ENCODE results near the gene SNRPD3.

DNA sequence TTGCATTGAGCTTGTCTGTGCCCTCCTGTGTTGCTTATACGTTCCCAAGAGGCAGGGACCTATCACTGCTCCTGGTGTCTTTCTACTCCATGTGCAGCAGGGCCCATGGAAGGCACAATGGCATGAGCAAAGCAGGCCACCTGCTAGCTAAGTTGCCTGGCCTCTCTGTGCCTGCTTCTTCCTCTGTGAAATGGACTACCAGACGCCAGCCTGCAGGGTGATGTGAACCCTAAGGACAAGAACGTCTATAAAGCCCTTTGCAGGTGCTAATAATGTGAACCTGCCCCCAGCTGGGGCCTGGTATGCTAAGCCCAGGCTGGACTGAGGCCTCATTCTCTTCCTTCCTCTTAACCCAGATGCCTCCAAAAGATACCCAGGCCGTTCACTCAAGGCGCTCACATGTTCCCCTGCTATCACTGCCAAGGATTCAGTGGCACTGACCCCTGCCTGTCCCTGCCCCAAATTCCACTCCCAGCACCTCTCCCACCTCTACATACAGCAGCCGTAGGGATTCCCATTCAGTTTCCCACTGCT, 4.8 kb upstream of the SNRPD3 start:
- TF ChIP-seq CTCF (conservative IDR thresholded peaks at IDR 0.05; ENCODE audit: low read depth, low read length) = no peak
- TF ChIP-seq EZH2 (IDR thresholded peaks at IDR 0.05; ENCODE audit: low read length, unreplicated experiment) = no peak
- TF ChIP-seq EZH2phosphoT487 (IDR thresholded peaks at IDR 0.05; ENCODE audit: borderline replicate concordance, low read length) = no peak

All from PC-3 (cell line).